HG03025 (cell line): ENCODE measurements around the gene SOX15.
"Not testable (repeated sequence)": the region's sequence is repeated elsewhere in the genome, so short reads cannot be mapped to it uniquely, and the experiment has no call there.

ENCODE experiments used
- ATAC-seq: cut with Tn5 transposase; IDR thresholded peaks from one replicate; pipeline ENCODE4 v1.9.1; 2021; ENCODE audit warnings: mild to moderate bottlenecking, moderate library complexity; ENCODE audit not compliant: unreplicated experiment, low FRiP score

SOX15 gene

GRCh38 chr17:7611635-7612293 is 21.9 kb upstream of the SOX15 start:
- ATAC-seq: no peak

- no peak for ATAC-seq
Measured at GRCh38 chr17:7610641-7611040, 20.7 kb upstream of the SOX15 start.

- ATAC-seq: no peak
Measured at GRCh38 chr17:7606280-7606679, 16.4 kb upstream of the SOX15 start.

GRCh38 chr17:7597561-7597960 is 7.7 kb upstream of the SOX15 start:
- ATAC-seq: not testable (repeated sequence)

- no peak for ATAC-seq
Measured at GRCh38 chr17:7593296-7593695, 3.4 kb upstream of the SOX15 start.

- no peak for ATAC-seq
Measured at GRCh38 chr17:7592422-7593021, 2.6 kb upstream of the SOX15 start.

GRCh38 chr17:7591596-7591995 is 1.7 kb upstream of the SOX15 start:
- no peak for ATAC-seq

- ATAC-seq: no peak
Measured at GRCh38 chr17:7590743-7591142, 849 bp upstream of the SOX15 start.

- no peak for ATAC-seq
Measured at GRCh38 chr17:7589204-7589868, 558 bp downstream of the SOX15 start.

- ATAC-seq: no peak
Measured at GRCh38 chr17:7588553-7589203, 1.2 kb downstream of the SOX15 start.

- ATAC-seq: no peak
Measured at GRCh38 chr17:7587420-7588151, 2.3 kb downstream of the SOX15 start.

GRCh38 chr17:7586673-7587419 is 3.0 kb downstream of the SOX15 start:
- no peak for ATAC-seq

- peak; percentile 64 for ATAC-seq
Measured at GRCh38 chr17:7583253-7584109, 6.4 kb downstream of the SOX15 start, which contains the start of gene MPDU1. MPDU1 (plus strand) TSS chr17:7583852; CDS start chr17:7583863, 11 bp downstream.

- ATAC-seq: no peak
Measured at GRCh38 chr17:7582396-7583252, 7.3 kb downstream of the SOX15 start.

GRCh38 chr17:7580604-7581575 is 9.0 kb downstream of the SOX15 start:
- no peak for ATAC-seq

- ATAC-seq: no peak
Measured at GRCh38 chr17:7579834-7580603, 9.9 kb downstream of the SOX15 start.
